Lower lobe of right lung (tissue), 2 donors: ENCODE measurements around the gene FGR. TPM values are rescaled to one million over a fixed set of nuclear protein-coding genes. Genes with fewer than 3 reads are reported as not detected.
"Not testable (repeated sequence)": the region's sequence is repeated elsewhere in the genome, so short reads cannot be mapped to it uniquely, and the experiment has no call there.

Experiments
- ATAC-seq, 2 donors: fragments of 200-7000 bp; cut with Tn5 transposase; one replicate each; pipeline ENCODE4 v1.9.1; 2020 to 2022; ENCODE audit warnings: mild to moderate bottlenecking in 2 of 2, moderate library complexity in 2 of 2
- DNase-seq: peaks from one replicate; pipeline ENCODE4 v3.0.0-alpha.2; 2020
- H3K27ac ChIP-seq: fragments of 200-600 bp; one replicate; pipeline ENCODE4 v1.8.0; 2022
- H3K27me3 ChIP-seq: fragments of 200-600 bp; one replicate; pipeline ENCODE4 v1.8.0; 2022; ENCODE audit warnings: low read depth
- H3K36me3 ChIP-seq: fragments of 200-600 bp; one replicate; pipeline ENCODE4 v1.8.0; 2022; ENCODE audit warnings: mild to moderate bottlenecking
- H3K4me1 ChIP-seq: fragments of 200-600 bp; one replicate; pipeline ENCODE4 v1.8.0; 2022
- H3K4me3 ChIP-seq: fragments of 200-600 bp; one replicate; pipeline ENCODE4 v1.8.0; 2022; ENCODE audit warnings: mild to moderate bottlenecking
- H3K9me3 ChIP-seq: fragments of 200-600 bp; one replicate; pipeline ENCODE4 v1.8.0; 2022
- intact Hi-C: fragments of 100-400 bp; cut with DNase I; formaldehyde crosslinking; loops from one replicate; pipeline ENCODE4 v1.11.0; 2022
- total RNA-seq: library from RNA; stranded (reverse); fragmentation: NEBNext Ultra II Directional; extraction: Animal tissue kit (Norgen Biotek cat#: 25700); gene quantifications from one replicate; pipeline ENCODE4 v1.2.1, GENCODE V29; 2021
- TF ChIP-seq, protein P1 (sequence below): fragments of 200-600 bp; IDR thresholded peaks from one replicate; pipeline ENCODE4 v1.8.0; 2022; ENCODE audit warnings: antibody characterized with exemption, mild to moderate bottlenecking
- donor health status: DM: no; HTN: yes; CAD: no; lungs with severe emphysema.

Gene FGR
- total RNA-seq, 1 donor from 2014 or later: 193 TPM

DNA sequence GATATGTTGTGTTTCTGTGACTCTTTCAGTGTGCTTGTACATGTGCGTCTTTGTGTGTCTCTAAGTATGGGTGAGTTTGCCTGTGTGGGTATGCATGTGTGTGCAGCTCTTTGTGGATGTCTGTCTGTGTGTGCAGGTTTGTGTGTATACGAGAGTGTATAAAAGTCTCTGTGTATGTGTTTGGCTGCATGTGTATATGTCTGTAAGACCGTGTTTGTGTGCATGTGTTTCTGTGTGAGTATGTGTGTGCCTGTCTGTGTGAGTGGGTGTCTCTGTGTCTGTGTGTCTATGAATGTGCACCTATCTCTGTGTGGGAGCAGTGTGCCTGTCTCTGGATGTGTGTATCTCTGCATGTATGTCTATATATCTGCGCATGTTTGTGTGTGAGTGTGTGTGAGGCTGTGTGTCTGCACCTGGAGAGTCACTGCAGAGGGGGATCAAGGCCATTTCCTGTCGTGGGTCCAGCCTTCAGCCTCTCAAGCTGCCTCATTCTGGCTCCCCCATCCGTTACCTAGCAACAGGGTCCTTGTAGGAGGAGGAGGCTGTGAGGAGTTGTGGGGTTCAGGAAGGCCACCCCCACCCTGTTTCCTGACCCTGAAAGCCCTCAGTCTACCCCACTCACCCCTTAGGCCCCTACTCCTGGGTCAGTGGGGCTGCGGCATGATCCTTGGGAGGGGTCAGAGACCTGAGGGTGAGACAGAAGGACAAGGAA is 10.4 kb downstream of the FGR start:
- ATAC-seq (no peak), DNase-seq (no peak)
- Histone ChIP-seq H3K27ac (peak overlapping the region; percentile 67), H3K27me3 (no peaks in the 10 kb centered on the region), H3K9me3 (no peaks in the 10 kb centered on the region), H3K36me3 (peaks cover 20% of the 10 kb centered on the region), H3K4me1 (peaks cover 87% of the 10 kb centered on the region), H3K4me3 (peak overlapping the region; percentile 36)
- TF ChIP-seq, protein P1, sequence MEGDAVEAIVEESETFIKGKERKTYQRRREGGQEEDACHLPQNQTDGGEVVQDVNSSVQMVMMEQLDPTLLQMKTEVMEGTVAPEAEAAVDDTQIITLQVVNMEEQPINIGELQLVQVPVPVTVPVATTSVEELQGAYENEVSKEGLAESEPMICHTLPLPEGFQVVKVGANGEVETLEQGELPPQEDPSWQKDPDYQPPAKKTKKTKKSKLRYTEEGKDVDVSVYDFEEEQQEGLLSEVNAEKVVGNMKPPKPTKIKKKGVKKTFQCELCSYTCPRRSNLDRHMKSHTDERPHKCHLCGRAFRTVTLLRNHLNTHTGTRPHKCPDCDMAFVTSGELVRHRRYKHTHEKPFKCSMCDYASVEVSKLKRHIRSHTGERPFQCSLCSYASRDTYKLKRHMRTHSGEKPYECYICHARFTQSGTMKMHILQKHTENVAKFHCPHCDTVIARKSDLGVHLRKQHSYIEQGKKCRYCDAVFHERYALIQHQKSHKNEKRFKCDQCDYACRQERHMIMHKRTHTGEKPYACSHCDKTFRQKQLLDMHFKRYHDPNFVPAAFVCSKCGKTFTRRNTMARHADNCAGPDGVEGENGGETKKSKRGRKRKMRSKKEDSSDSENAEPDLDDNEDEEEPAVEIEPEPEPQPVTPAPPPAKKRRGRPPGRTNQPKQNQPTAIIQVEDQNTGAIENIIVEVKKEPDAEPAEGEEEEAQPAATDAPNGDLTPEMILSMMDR: no peak
- intact Hi-C loops: no loop called here

DNA sequence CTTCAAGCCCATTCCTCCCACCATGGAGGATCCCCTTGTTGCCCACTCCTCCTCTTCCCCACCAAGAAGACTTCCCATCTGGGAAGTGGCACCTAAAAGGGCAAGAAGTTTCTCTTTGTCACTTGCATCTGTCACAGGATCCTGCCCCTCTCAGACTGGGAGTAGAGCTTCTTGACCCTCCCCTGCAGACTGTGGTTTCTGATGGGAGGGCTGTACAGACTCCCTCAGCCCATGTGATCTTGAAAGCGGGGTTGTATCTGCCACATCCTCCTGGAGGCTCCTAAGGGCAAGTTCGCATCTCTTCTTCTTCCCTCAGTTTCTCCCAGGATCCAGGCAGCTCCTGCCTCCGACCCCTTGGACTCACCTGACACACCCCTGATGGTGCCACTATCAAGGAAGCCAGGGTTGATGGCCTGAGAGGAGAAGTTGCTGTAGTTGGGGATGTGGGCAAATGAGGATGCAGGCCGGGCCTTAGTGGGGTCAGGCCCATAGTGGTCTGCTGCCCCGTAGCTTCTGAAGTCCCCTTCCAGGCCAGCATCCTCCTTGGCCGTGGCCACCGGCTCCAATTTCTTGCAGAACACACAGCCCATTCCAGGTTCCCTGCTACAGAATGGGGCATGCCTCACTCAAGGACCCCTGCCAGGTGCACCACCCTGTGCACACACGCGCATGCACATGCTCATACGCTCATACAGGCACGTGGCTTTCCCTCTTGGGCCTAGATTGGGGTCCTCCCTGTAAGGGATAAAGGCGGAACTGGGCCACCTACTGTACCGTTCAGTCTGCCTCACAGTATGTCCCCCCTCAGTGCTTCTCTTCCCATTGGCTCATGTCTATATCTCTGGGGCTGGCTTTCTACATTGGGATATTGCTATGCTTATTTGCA is 11.4 kb downstream of the FGR start:
- no peaks in the 10 kb centered on the region for H3K9me3 ChIP-seq
- intact Hi-C loops: no loop called here
- ATAC-seq (no peak), DNase-seq (no peak)
- TF ChIP-seq, protein P1: no peak
- H3K4me3 ChIP-seq: peak overlapping the region; percentile 14
- H3K4me1 ChIP-seq: peaks cover 87% of the 10 kb centered on the region
- H3K36me3 ChIP-seq: peaks cover 21% of the 10 kb centered on the region
- H3K27ac ChIP-seq: no peak overlapping the region
- H3K27me3 ChIP-seq: no peaks in the 10 kb centered on the region

DNA sequence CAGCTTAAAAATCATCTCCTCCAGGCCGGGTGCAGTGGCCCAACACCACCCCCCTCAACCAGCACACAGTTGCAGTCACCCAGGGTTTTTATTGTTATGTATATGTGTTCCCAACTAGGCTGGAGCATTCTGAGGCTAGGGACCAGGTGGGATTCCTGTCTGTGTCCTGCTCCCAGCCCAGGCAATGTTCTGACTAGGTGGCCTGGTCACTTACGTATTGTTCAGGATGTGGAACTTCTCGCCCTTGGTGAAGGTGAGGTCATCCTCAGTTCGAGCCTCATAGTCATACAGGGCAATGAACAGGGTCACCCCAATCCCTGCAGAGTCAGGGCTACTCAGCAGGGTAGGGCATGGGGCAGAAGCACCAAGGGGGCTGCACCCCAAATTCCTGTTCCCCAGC is 12.2 kb downstream of the FGR start:
- Histone ChIP-seq H3K27ac (no peak overlapping the region), H3K4me1 (peaks cover 87% of the 10 kb centered on the region), H3K27me3 (no peaks in the 10 kb centered on the region), H3K9me3 (no peaks in the 10 kb centered on the region), H3K36me3 (peaks cover 28% of the 10 kb centered on the region), H3K4me3 (no peak overlapping the region)
- intact Hi-C loops: no loop called here
- DNase-seq (no peak), ATAC-seq (no peak)
- TF ChIP-seq, protein P1: no peak

DNA sequence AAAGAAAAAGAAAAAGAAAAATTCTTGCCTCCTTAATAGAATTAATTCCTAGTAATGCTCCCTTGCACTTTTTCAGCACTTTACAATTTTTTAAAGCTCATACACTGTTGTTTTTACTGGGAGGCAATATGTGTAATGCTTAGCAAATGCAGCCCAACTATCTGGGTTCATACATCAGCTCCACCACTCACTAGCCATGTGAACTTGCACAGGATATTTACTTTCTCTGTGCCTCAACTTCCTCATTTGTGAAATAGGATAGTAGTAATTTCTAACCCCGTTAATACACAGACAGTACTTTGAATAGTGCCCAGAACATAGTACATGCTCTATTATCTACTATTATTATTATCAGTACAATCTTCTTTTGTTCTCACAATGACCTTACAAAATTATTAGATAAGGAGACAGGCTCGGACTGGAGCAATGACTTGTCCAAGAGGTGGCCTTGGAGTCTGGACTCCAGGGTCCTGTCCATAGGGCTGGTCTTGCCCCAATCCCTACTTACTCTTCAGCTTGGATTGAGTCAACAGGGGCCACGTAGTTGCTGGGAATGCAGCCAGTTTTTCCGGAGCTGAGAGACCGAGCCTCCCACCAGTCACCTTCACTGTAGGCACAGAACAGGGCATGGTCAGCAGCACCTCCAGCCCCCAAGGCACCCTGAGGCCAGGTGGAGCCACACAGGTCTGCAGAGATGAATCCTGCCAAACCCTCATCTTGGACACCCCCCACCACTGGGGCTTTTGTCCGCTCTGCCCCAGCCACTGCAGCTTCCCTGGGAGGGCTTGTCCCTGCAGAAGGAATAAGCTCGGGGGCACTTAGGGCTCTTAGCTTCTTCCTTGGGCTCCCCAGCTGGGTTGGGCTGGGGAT is 13.7 kb downstream of the FGR start:
- ATAC-seq (no peak), DNase-seq (no peak)
- TF ChIP-seq, protein P1: no peak
- peaks cover 81% of the 10 kb centered on the region for H3K4me1 ChIP-seq
- intact Hi-C loops: no loop called here
- H3K27me3 ChIP-seq: no peaks in the 10 kb centered on the region
- no peak overlapping the region for H3K4me3 ChIP-seq
- no peaks in the 10 kb centered on the region for H3K9me3 ChIP-seq
- H3K27ac ChIP-seq: peak overlapping the region; percentile 0
- H3K36me3 ChIP-seq: peaks cover 44% of the 10 kb centered on the region

DNA sequence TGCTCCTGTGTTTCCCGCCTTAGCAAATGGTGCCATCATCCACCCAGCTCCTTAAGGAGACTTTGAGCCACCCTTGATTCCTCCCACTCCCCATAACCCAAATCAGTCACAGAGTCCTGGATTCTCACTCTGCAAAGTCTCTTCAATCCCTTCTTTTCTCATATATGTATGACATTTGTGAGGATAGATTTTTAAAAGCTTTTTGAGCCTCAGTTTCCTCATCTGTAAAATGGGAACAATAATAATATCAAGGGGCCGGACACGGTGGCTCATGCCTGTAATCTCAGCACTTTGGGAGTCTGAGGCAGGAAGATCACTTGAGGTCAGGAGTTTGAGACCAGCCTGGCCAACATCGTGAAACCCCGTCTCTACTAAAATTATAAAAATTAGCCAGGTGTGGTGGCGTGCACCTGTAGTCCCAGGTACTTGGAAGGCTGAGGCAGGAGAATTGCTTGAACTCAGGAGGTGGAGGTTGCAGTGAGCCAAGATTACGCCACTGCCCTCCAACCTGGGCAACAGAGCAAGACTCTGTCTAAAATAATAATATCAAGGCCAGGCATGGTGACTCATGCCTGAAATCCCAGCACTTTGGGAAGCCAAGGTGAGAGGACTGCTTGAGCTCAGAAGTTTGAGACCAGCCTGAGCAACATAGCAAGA is 15.1 kb downstream of the FGR start:
- H3K27me3 ChIP-seq, DNase-seq, ATAC-seq, H3K4me3 ChIP-seq, H3K27ac ChIP-seq, intact Hi-C loops, H3K9me3 ChIP-seq: not testable (repeated sequence)
- Histone ChIP-seq H3K36me3 (peaks cover 49% of the 10 kb centered on the region), H3K4me1 (peaks cover 72% of the 10 kb centered on the region)
